Thyroid gland (tissue), 4 donors: ENCODE results near the gene FBXW5. TPM values are rescaled to one million over a fixed set of nuclear protein-coding genes. Genes with fewer than 3 reads are reported as not detected.

Experiments
- DNase-seq, 2 donors: peaks; one replicate each; pipeline ENCODE4 v3.0.0-alpha.2; 2019
- H3K27ac ChIP-seq, 3 donors: fragments of 200-600 bp; sonication (generic); 1 replicate in 2 of 3; 2 replicates in 1 of 3; pipeline ENCODE4 v1.5.1; 2016 to 2019; ENCODE audit warnings: mild to moderate bottlenecking in 1 of 3, moderate library complexity in 1 of 3
- H3K27me3 ChIP-seq: fragments of 200-600 bp; sonication (generic); one replicate; pipeline ENCODE4 v1.5.1; 2019
- H3K36me3 ChIP-seq, 2 donors: fragments of 200-600 bp; sonication (generic); one replicate each; pipeline ENCODE4 v1.5.1; 2016 to 2019
- H3K4me1 ChIP-seq, 2 donors: fragments of 200-600 bp; sonication (generic); one replicate each; pipeline ENCODE4 v1.5.1; 2017 to 2019
- H3K4me3 ChIP-seq, 3 donors: fragments of 200-600 bp; sonication (generic); replicated peaks in 1 of 3; 1 replicate in 2 of 3; 2 replicates in 1 of 3; pipeline ENCODE4 v1.5.1; 2016; ENCODE audit warnings: mild to moderate bottlenecking in 1 of 3
- H3K9me3 ChIP-seq: fragments of 200-600 bp; sonication (generic); one replicate; pipeline ENCODE4 v1.5.1; 2017
- CTCF ChIP-seq, 6 experiments: fragments of 200-600 bp in 3 of 6; fragments of 450-650 bp in 3 of 6; sonication (generic) in 3 of 6; IDR thresholded peaks; one replicate each; pipeline ENCODE4 v1.5.1; 2016 to 2019; ENCODE audit warnings: antibody characterized with exemption in 6 of 6, mild to moderate bottlenecking in 2 of 6, inconsistent platforms in 1 of 6, moderate library complexity in 1 of 6
- POLR2A ChIP-seq, 2 donors: fragments of 450-650 bp; IDR thresholded peaks; one replicate each; pipeline ENCODE4 v1.6.1; 2017; ENCODE audit warnings: antibody characterized with exemption in 2 of 2, mild to moderate bottlenecking in 2 of 2, moderate library complexity in 1 of 2
- WGBS, 2 donors: methylation state at CpG; one replicate each; pipeline ENCODE4 v1.1.5; 2017; 5-methylcytosine and 5-hydroxymethylcytosine counted together
- intact Hi-C: fragments of 100-400 bp; cut with DNase I; formaldehyde crosslinking; loops from one replicate; pipeline ENCODE4 v1.15.1; 2023
- total RNA-seq, 4 donors: library from RNA; depleted of rRNA; stranded (reverse); fragments of >200 nt; gene quantifications; one replicate each; pipeline ENCODE4 v1.2.3, GENCODE V29; 2016

Gene FBXW5
- total RNA-seq, 4 donors from 2014 or later = 138 to 282 (median 203) TPM

GRCh38 chr9:136949239-136949816 is 4.8 kb upstream of the FBXW5 start:
- peak; percentile 32 to 36 for DNase-seq
- TF ChIP-seq POLR2A (IDR thresholded peaks at IDR 0.05) = no peak
- H3K9me3 ChIP-seq = no peaks in the 10 kb centered on the region
- H3K36me3 ChIP-seq = no peaks in the 10 kb centered on the region
- peak overlapping the region; percentile 78 to 96 (median 95) for H3K27ac ChIP-seq
- peak overlapping the region in 2 of 3 donors; percentile 38 to 53 for H3K4me3 ChIP-seq
- WGBS, 2 donors = 10 to 11% methylated on average over 14 to 21 of the region's 22 CpGs
- peaks cover 60 to 84% of the 10 kb centered on the region in 2 donors for H3K4me1 ChIP-seq
- intact Hi-C loops = loop anchor here (2.0 to 5.0 kb wide), 2 partner anchors 81 to 142 kb away; partner anchors contain the start of gene RABL6
- H3K27me3 ChIP-seq = no peaks in the 10 kb centered on the region

GRCh38 chr9:136947955-136948510 is 3.5 kb upstream of the FBXW5 start:
- no peaks in the 10 kb centered on the region for H3K9me3 ChIP-seq
- 49 to 60% methylated on average over 6 to 15 of the region's 15 CpGs for WGBS, 2 donors
- H3K27ac ChIP-seq = peak overlapping the region; percentile 71 to 89 (median 72)
- H3K27me3 ChIP-seq = no peaks in the 10 kb centered on the region
- intact Hi-C loops = loop anchor here (2.0 to 5.0 kb wide), 2 partner anchors 83 to 141 kb away; partner anchors contain the start of gene RABL6
- TF ChIP-seq POLR2A (IDR thresholded peaks at IDR 0.05) (no peak), CTCF (IDR thresholded peaks at IDR 0.05) (peak in 4 of 6 experiments; percentile 30 to 55 (median 45))
- H3K4me1 ChIP-seq = peaks cover 66 to 82% of the 10 kb centered on the region in 2 donors
- H3K36me3 ChIP-seq = peaks cover 0 to under 1% of the 10 kb centered on the region in 2 donors
- peak; percentile 65 to 67 for DNase-seq
- no peak overlapping the region for H3K4me3 ChIP-seq

DNA sequence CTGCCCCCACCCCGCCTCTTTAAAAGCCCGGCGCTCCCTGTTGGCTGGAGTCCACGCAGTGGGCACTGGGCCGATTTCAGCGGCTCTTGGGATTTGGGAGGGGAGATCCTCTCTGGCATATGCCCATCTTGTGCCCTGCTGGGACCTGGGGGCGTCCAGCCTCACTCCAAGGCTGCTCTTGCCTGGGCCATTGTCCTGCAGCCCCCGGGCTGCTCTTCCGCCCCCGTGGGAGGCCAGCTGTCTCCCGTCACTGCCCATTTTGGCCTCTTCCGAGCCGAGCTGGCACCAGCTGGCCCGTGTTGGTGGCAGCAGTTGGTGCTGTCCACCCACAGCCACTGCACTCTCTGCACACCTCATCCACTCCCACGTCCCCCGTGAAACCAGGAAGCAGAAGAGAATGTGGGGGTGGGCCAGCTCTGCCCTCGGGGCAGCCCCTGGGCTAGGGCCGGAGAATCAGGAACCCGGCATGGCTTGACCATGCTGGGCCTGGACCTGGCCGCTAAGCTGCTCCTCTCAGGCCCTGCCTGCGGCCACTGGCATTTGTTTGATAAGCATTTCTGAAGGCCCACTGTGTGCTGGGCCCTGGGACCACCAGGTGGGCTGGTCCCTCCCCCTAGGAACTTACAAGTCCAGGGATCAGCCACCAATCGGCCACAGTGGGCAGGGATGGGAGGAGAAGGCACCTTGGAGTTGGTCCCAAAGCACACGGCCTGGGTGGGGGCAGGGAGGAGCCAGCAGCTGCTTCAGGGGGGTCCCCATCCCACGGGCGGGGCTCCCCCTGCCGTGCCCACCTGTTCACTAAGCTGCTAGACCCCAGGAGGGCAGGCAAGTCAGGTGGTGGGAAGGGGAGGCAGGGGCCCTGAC is 2.7 kb upstream of the FBXW5 start:
- Histone ChIP-seq H3K27me3 (no peaks in the 10 kb centered on the region), H3K4me1 (peaks cover 60 to 80% of the 10 kb centered on the region in 2 donors), H3K27ac (peak overlapping the region; percentile 71 to 89 (median 72)), H3K4me3 (no peak overlapping the region), H3K36me3 (peaks cover 8% of the 10 kb centered on the region in 2 donors), H3K9me3 (no peaks in the 10 kb centered on the region)
- WGBS, 2 donors = 4 to 54% methylated on average over 4 to 26 of the region's 26 CpGs
- DNase-seq = peak; percentile 55 to 62
- TF ChIP-seq POLR2A (IDR thresholded peaks at IDR 0.05) (no peak), CTCF (IDR thresholded peaks at IDR 0.05) (no peak)
- intact Hi-C loops = loop anchor here (5.0 kb wide), 1 partner anchor 140 kb away; the partner anchor contains the start of gene RABL6

DNA sequence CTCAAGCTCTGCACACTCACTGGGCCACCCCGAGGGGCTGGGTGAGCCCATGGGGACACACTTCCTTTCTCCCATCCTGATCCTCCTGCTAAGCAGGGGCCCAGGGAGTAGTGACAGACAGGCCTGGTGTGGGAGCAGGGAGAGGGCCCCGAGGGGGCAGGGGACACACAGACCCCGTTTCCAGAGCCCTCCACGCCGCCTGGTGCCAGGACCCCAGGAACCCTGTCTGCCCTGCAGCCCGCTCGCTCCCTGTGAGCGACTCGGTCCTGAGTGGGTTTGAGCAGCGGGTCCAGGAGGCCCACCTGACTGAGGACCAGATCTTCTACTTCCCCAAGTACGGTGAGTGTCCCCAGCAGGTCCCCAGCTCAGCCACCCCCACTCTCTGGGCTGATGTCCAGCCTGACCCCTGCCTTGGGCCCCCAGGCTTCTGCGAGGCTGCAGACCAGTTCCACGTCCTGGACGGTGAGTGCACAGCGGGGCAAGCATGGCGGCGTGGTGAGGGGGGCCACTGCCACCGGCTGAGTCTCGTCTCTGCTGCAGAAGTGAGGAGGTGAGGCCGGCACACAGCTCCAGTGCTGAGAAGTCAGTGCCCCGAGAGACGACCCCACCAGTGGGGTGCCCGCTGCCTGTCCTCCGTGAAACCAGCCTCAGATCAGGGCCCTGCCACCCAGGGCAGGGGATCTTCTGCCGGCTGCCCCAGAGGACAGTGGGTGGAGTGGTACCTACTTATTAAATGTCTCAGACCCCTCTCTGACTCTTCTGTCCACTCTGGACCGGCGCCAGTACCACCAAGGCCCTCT is 1.9 kb upstream of the FBXW5 start:
- H3K4me1 ChIP-seq = peaks cover 51 to 71% of the 10 kb centered on the region in 2 donors
- WGBS, 2 donors = 78 to 83% methylated on average over 11 to 21 of the region's 27 CpGs
- intact Hi-C loops = loop anchor here (5.0 kb wide), 1 partner anchor 139 kb away; the partner anchor contains the start of gene RABL6

More for the DNA sequence above, 1.9 kb upstream of the FBXW5 start:
- H3K9me3 ChIP-seq = no peaks in the 10 kb centered on the region
- no peaks in the 10 kb centered on the region for H3K27me3 ChIP-seq
- TF ChIP-seq POLR2A (IDR thresholded peaks at IDR 0.05) = no peak
- no peak for TF ChIP-seq CTCF (IDR thresholded peaks at IDR 0.05)
- no peak overlapping the region for H3K4me3 ChIP-seq
- peaks cover 16% of the 10 kb centered on the region in 2 donors for H3K36me3 ChIP-seq
- DNase-seq = peak; percentile 31 to 35
- peak overlapping the region; percentile 71 to 89 (median 72) for H3K27ac ChIP-seq
